K562 (cell line): ENCODE data around the gene ATRN. TPM values are rescaled to one million over a fixed set of nuclear protein-coding genes. Genes with fewer than 3 reads are reported as not detected.

Source experiments
- ATAC-seq: fragments of 200-7000 bp; cut with Tn5 transposase; 3 replicates; pipeline ENCODE4 v1.9.1; 2020; ENCODE audit warnings: moderate library complexity
- BruUV-seq: library from RNA; stranded (reverse); fragments of 400-500 nt; replicated peaks from 2 replicates; lab custom pipeline; 2021; lab: Mats Ljungman, UMichigan
- CTCF ChIA-PET: fragments of 300-600 bp; formaldehyde crosslinking; extraction: SDS; loops from one replicate; lab custom pipeline; 2021; ENCODE audit warnings: low intra/inter-chr PET ratio; lab: Yijun Ruan, JAX
- POLR2A ChIA-PET: fragments of 300-600, 350-650 bp; sonication (Branson Sonifier 250); formaldehyde crosslinking; extraction: SDS; loops from one replicate; lab custom pipeline; 2021; ENCODE audit warnings: antibody characterized with exemption, inconsistent platforms; lab: Yijun Ruan, JAX
- DNase-seq, 4 experiments: peaks; one replicate each; pipeline versions ENCODE4 v3.0.0 to v3.0.0-alpha.2; 2011 to 2018; ENCODE audit warnings: low spot score in 3 of 4, mixed read lengths in 3 of 4; ENCODE audit errors: extremely low read depth in 1 of 4
- FAIRE-seq: peaks from 2 replicates; lab custom pipeline; 2011; peaks lifted over from hg19 to GRCh38; lab: Jason Lieb, UNC
- H2AFZ ChIP-seq: 2 replicates; pipeline ENCODE4 v1.6.0; 2011; ENCODE audit warnings: low read depth, low read length, control low read depth, inconsistent platforms
- H3K27ac ChIP-seq: fragments of 200-600 bp; 3 replicates; pipeline ENCODE4 v1.8.0; 2011; ENCODE audit warnings: low read depth, mild to moderate bottlenecking, control low read depth, inconsistent platforms, low read length, moderate library complexity, mixed read lengths; ENCODE audit errors: extremely low read depth
- H3K27me3 ChIP-seq, 2 experiments: fragments of 300-600 bp in 1 of 2; 2 replicates in 1 of 2; 3 replicates in 1 of 2; pipeline versions ENCODE4 v1.6.0 to v1.8.0; 2011; ENCODE audit warnings: inconsistent platforms in 2 of 2, low read length in 2 of 2, mild to moderate bottlenecking in 1 of 2, mixed read lengths in 1 of 2, moderate library complexity in 1 of 2; ENCODE audit not compliant: control insufficient read depth in 2 of 2, insufficient read depth in 2 of 2
- H3K36me3 ChIP-seq: fragments of 300-600 bp; 3 replicates; pipeline ENCODE4 v1.8.0; 2011; ENCODE audit warnings: mild to moderate bottlenecking, low read length, inconsistent platforms; ENCODE audit not compliant: control insufficient read depth, insufficient read depth
- H3K4me1 ChIP-seq, 2 experiments: fragments of 200-600 bp in 1 of 2; replicated peaks in 1 of 2; 2 replicates in 1 of 2; 3 replicates in 1 of 2; pipeline versions ENCODE4 v1.5.1 to v1.8.0; 2011; ENCODE audit warnings: inconsistent platforms in 2 of 2, low read length in 2 of 2, mild to moderate bottlenecking in 1 of 2, mixed read lengths in 1 of 2, moderate library complexity in 1 of 2; ENCODE audit not compliant: control insufficient read depth in 2 of 2, insufficient read depth in 2 of 2
- H3K4me2 ChIP-seq: 2 replicates; pipeline ENCODE4 v1.6.1; 2011; ENCODE audit warnings: low read length, control low read depth, inconsistent platforms, mixed read lengths; ENCODE audit not compliant: insufficient read depth
- H3K4me3 ChIP-seq: fragments of 200-600 bp; sonication (generic), shearing (Covaris generic); 2 replicates; pipeline ENCODE4 v1.5.1; 2016; ENCODE audit warnings: control low read depth, inconsistent platforms
- H3K79me2 ChIP-seq: fragments of 200-600 bp; 3 replicates; pipeline ENCODE4 v1.8.0; 2011; ENCODE audit warnings: low read length, inconsistent platforms; ENCODE audit not compliant: control insufficient read depth, insufficient read depth
- H3K9ac ChIP-seq, 2 experiments: 2 replicates each; pipeline versions ENCODE4 v1.6.0 to v1.6.1; 2011; ENCODE audit warnings: low read depth in 2 of 2, low read length in 2 of 2, control low read depth in 1 of 2, inconsistent platforms in 1 of 2, mild to moderate bottlenecking in 1 of 2, mixed read lengths in 1 of 2; ENCODE audit not compliant: insufficient read depth in 1 of 2
- H3K9me1 ChIP-seq: one replicate; pipeline ENCODE4 v1.6.0; 2011; ENCODE audit warnings: inconsistent platforms, mild to moderate bottlenecking, low read length, moderate library complexity; ENCODE audit not compliant: control insufficient read depth, insufficient read depth
- H3K9me3 ChIP-seq: replicated peaks from 2 replicates; pipeline ENCODE4 v1.5.1; 2011; ENCODE audit warnings: low read depth, low read length, inconsistent platforms; ENCODE audit not compliant: control insufficient read depth, insufficient read depth
- H4K20me1 ChIP-seq: replicated peaks from 2 replicates; pipeline ENCODE4 v1.6.1; 2011; ENCODE audit warnings: low read length, inconsistent platforms, mixed read lengths; ENCODE audit not compliant: control insufficient read depth, insufficient read depth
- CREM ChIP-seq: IDR thresholded peaks from 2 replicates; pipeline ENCODE4 v1.6.1; 2014; ENCODE audit warnings: antibody characterized with exemption, low read depth
- IRF2 ChIP-seq: sonication (generic); formaldehyde crosslinking; IDR thresholded peaks from 2 replicates; pipeline ENCODE4 v1.8.1; 2022; ENCODE audit warnings: mild to moderate bottlenecking, missing genetic modification reagents
- PHB2 ChIP-seq: fragments of 450-650 bp; IDR thresholded peaks from 2 replicates; pipeline ENCODE4 v1.6.1; 2017; ENCODE audit warnings: low read depth
- ZNF274 ChIP-seq: IDR thresholded peaks from 2 replicates; pipeline ENCODE4 v1.6.1; 2011; ENCODE audit warnings: low read depth, mild to moderate bottlenecking, low read length, moderate library complexity, borderline replicate concordance
- ZNF586 ChIP-seq: fragments of 450-650 bp; formaldehyde crosslinking; conservative IDR thresholded peaks from 2 replicates; pipeline ENCODE4 v1.4.0; 2020; ENCODE audit warnings: mild to moderate bottlenecking, moderate library complexity
- WGBS: fragments of 100-300 bp; shearing (Covaris generic); methylation state at CpG from one replicate; pipeline ENCODE4 v1.1.6; 2016; ENCODE audit warnings: low coverage, mixed read lengths; ENCODE audit not compliant: insufficient coverage; ENCODE audit errors: missing lambda C conversion rate; 5-methylcytosine and 5-hydroxymethylcytosine counted together
- in situ Hi-C: fragments of 300-500 bp; cut with MboI; formaldehyde crosslinking; loops from 4 replicates; pipeline ENCODE4 v1.15.0; 2018; ENCODE audit warnings: inconsistent platforms, mixed read lengths
- intact Hi-C: fragments of 100-400 bp; cut with micrococcal nuclease; formaldehyde crosslinking; loops from 2 replicates; pipeline ENCODE4 v1.14.2; 2022
- polyA plus RNA-seq, 8 experiments: library from polyadenylated mRNA; depleted of rRNA in 4 of 8; stranded (reverse) in 5 of 8; unstranded in 3 of 8; fragments of >200 nt; fragmentation: Nextera tagmentation in 2 of 8; fragmentation: Illumina TruSeq in 1 of 8; extraction: Ambion mirVana in 2 of 8; extraction: Trizol in 1 of 8; gene quantifications; 2 replicates each; pipeline versions ENCODE4 v1.2.1 to v1.2.3, GENCODE V29; 2011 to 2014; ENCODE audit warnings: inconsistent platforms in 1 of 8, missing spikeins in 1 of 8
- small RNA-seq: library from RNA; depleted of rRNA; stranded (forward); fragments of <200 nt; gene quantifications from one replicate; pipeline ENCODE3, GENCODE V24; 2014
- total RNA-seq, 7 experiments: library from RNA; depleted of rRNA in 6 of 7; stranded (reverse); fragments of >200 nt in 6 of 7; fragmentation: Illumina TruSeq in 2 of 7; extraction: Trizol in 2 of 7; gene quantifications; 2 replicates each; pipeline versions ENCODE4 v1.2.1 to v1.2.3, GENCODE V29; 2011 to 2021; ENCODE audit warnings: low replicate concordance in 1 of 7

ATRN gene
- total and polyA plus RNA-seq, 9 of the 15 experiments (the other 6 are each of a cell fraction or from before 2014, with no cell fraction given) = 0.69 to 16.5 (median 7.6) TPM

GRCh38 chr20:3699037-3699436 is 228.2 kb downstream of the ATRN start:
- H3K9me1 ChIP-seq = no peaks in the 10 kb centered on the region
- no peaks in the 10 kb centered on the region for H3K36me3 ChIP-seq
- no peak overlapping the region for H3K4me3 ChIP-seq
- CTCF ChIA-PET = no interaction called here
- TF ChIP-seq ZNF274 (no peak), PHB2 (no peak), CREM (no peak), ZNF586 (CRISPR knock-in tag) (no peak), IRF2 (CRISPR knock-in tag) (no peak)
- in situ Hi-C loops (no loop called here), intact Hi-C loops (no loop called here)
- no peaks in the 10 kb centered on the region for H4K20me1 ChIP-seq
- ATAC-seq = no peak
- POLR2A ChIA-PET = interaction anchor here (0.7 kb wide), 1 partner anchor 1459 kb away, joined by 3 read pairs; no protein-coding TSS in a partner anchor
- DNase-seq = no peak
- peaks cover 0 to 15% of the 10 kb centered on the region in 2 experiments; a peak in 2 of 5 replicates for H3K4me1 ChIP-seq
- H3K27ac ChIP-seq = no peak overlapping the region
- BruUV-seq = no TSS peak
- H3K27me3 ChIP-seq = peaks cover 0 to 47% of the 10 kb centered on the region in 2 experiments; a peak in 3 of 5 replicates
- no peaks in the 10 kb centered on the region for H3K9me3 ChIP-seq
- WGBS = 8% methylated on average over 10 of the region's 16 CpGs
- H3K79me2 ChIP-seq = no peaks in the 10 kb centered on the region
- FAIRE-seq = no peak
- H3K9ac ChIP-seq = no peak overlapping the region
- H2AFZ ChIP-seq = no peak overlapping the region
- H3K4me2 ChIP-seq = no peak overlapping the region

Small RNA genes lying within 50 kb of the gene (small RNA-seq; reads per million reads assigned to genes)
- gene AL353193.1 = not detected

Other genes with a start within 250 kb of the ATRN start
- 0.18 and 0.86 TPM in 2 replicates for gene SLC4A11, start 231.8 kb upstream of the ATRN start, total RNA-seq (2014; rRNA removed)
- 0.10 and 0.29 TPM in 2 replicates for gene SLC4A11, start 231.8 kb upstream of the ATRN start, total RNA-seq (2014; rRNA removed; fragmentation: Illumina TruSeq; extraction: Trizol)
- 0.11 TPM in 2 replicates for gene SLC4A11, start 231.8 kb upstream of the ATRN start, total RNA-seq (2015; rRNA removed; fragmentation: Illumina TruSeq; extraction: Trizol)
- gene SLC4A11, start 231.8 kb upstream of the ATRN start, total RNA-seq (2021) = 1.1 and 2.0 TPM in 2 replicates
- gene SLC4A11, start 231.8 kb upstream of the ATRN start, polyA plus RNA-seq (2011; rRNA removed) = 0.20 and 0.95 TPM in 2 replicates
- gene SLC4A11, start 231.8 kb upstream of the ATRN start, polyA plus RNA-seq (2014; fragmentation: Illumina TruSeq; extraction: Trizol) = 0.47 and 0.49 TPM in 2 replicates
- under 1 TPM; 0.10 to 0.11 TPM for gene SLC4A11, start 231.8 kb upstream of the ATRN start, polyA plus RNA-seq (2014; fragmentation: Nextera tagmentation; extraction: Ambion mirVana)
- gene SLC4A11, start 231.8 kb upstream of the ATRN start, polyA plus RNA-seq (2014; rRNA removed) = 0.68 and 1.6 TPM in 2 replicates
- 1.3 and 1.5 TPM in 2 replicates for gene DNAAF9, start 63.3 kb upstream of the ATRN start, total RNA-seq (2014; rRNA removed)
- gene DNAAF9, start 63.3 kb upstream of the ATRN start, total RNA-seq (2014; rRNA removed; fragmentation: Illumina TruSeq; extraction: Trizol) = 2.1 and 2.6 TPM in 2 replicates
- gene DNAAF9, start 63.3 kb upstream of the ATRN start, total RNA-seq (2015; rRNA removed; fragmentation: Illumina TruSeq; extraction: Trizol) = 2.2 and 2.3 TPM in 2 replicates
- 2.5 and 2.9 TPM in 2 replicates for gene DNAAF9, start 63.3 kb upstream of the ATRN start, total RNA-seq (2021)
- gene DNAAF9, start 63.3 kb upstream of the ATRN start, polyA plus RNA-seq (2011; rRNA removed) = 2.7 and 4.1 TPM in 2 replicates
- gene DNAAF9, start 63.3 kb upstream of the ATRN start, polyA plus RNA-seq (2014; fragmentation: Illumina TruSeq; extraction: Trizol) = 1.9 and 2.2 TPM in 2 replicates
- under 1 TPM; 0.42 to 0.49 TPM for gene DNAAF9, start 63.3 kb upstream of the ATRN start, polyA plus RNA-seq (2014; fragmentation: Nextera tagmentation; extraction: Ambion mirVana)
- gene DNAAF9, start 63.3 kb upstream of the ATRN start, polyA plus RNA-seq (2014; rRNA removed) = 1.7 and 1.8 TPM in 2 replicates
- not detected in 2 replicates for gene GFRA4, start 192.4 kb downstream of the ATRN start, total RNA-seq (2014; rRNA removed)
- gene GFRA4, start 192.4 kb downstream of the ATRN start, total RNA-seq (2014; rRNA removed; fragmentation: Illumina TruSeq; extraction: Trizol) = not detected in 2 replicates
- not detected in 2 replicates for gene GFRA4, start 192.4 kb downstream of the ATRN start, total RNA-seq (2015; rRNA removed; fragmentation: Illumina TruSeq; extraction: Trizol)
- not detected in 2 replicates for gene GFRA4, start 192.4 kb downstream of the ATRN start, total RNA-seq (2021)
- not detected in 2 replicates for gene GFRA4, start 192.4 kb downstream of the ATRN start, polyA plus RNA-seq (2011; rRNA removed)
- not detected in 2 replicates for gene GFRA4, start 192.4 kb downstream of the ATRN start, polyA plus RNA-seq (2014; fragmentation: Illumina TruSeq; extraction: Trizol)
- not detected for gene GFRA4, start 192.4 kb downstream of the ATRN start, polyA plus RNA-seq (2014; fragmentation: Nextera tagmentation; extraction: Ambion mirVana)
- not detected in 2 replicates for gene GFRA4, start 192.4 kb downstream of the ATRN start, polyA plus RNA-seq (2014; rRNA removed)
- gene ADAM33, start 211.0 kb downstream of the ATRN start, total RNA-seq (2014; rRNA removed) = not detected in 2 replicates
- gene ADAM33, start 211.0 kb downstream of the ATRN start, total RNA-seq (2014; rRNA removed; fragmentation: Illumina TruSeq; extraction: Trizol) = not detected in 2 replicates
- not detected in 2 replicates for gene ADAM33, start 211.0 kb downstream of the ATRN start, total RNA-seq (2015; rRNA removed; fragmentation: Illumina TruSeq; extraction: Trizol)
- not detected in 2 replicates for gene ADAM33, start 211.0 kb downstream of the ATRN start, total RNA-seq (2021)
- not detected in 2 replicates for gene ADAM33, start 211.0 kb downstream of the ATRN start, polyA plus RNA-seq (2011; rRNA removed)
- not detected in 2 replicates for gene ADAM33, start 211.0 kb downstream of the ATRN start, polyA plus RNA-seq (2014; fragmentation: Illumina TruSeq; extraction: Trizol)
- gene ADAM33, start 211.0 kb downstream of the ATRN start, polyA plus RNA-seq (2014; fragmentation: Nextera tagmentation; extraction: Ambion mirVana) = not detected
- gene ADAM33, start 211.0 kb downstream of the ATRN start, polyA plus RNA-seq (2014; rRNA removed) = not detected in 2 replicates
- 0.05 TPM in 1 of 2 replicates, not detected in the other for gene SIGLEC1, start 241.6 kb downstream of the ATRN start, total RNA-seq (2014; rRNA removed)
- gene SIGLEC1, start 241.6 kb downstream of the ATRN start, total RNA-seq (2014; rRNA removed; fragmentation: Illumina TruSeq; extraction: Trizol) = not detected in 2 replicates
- gene SIGLEC1, start 241.6 kb downstream of the ATRN start, total RNA-seq (2015; rRNA removed; fragmentation: Illumina TruSeq; extraction: Trizol) = not detected in 2 replicates
- 0.04 and 0.07 TPM in 2 replicates for gene SIGLEC1, start 241.6 kb downstream of the ATRN start, total RNA-seq (2021)
- gene SIGLEC1, start 241.6 kb downstream of the ATRN start, polyA plus RNA-seq (2011; rRNA removed) = not detected in 2 replicates
- not detected in 2 replicates for gene SIGLEC1, start 241.6 kb downstream of the ATRN start, polyA plus RNA-seq (2014; fragmentation: Illumina TruSeq; extraction: Trizol)
- gene SIGLEC1, start 241.6 kb downstream of the ATRN start, polyA plus RNA-seq (2014; fragmentation: Nextera tagmentation; extraction: Ambion mirVana) = not detected
- gene SIGLEC1, start 241.6 kb downstream of the ATRN start, polyA plus RNA-seq (2014; rRNA removed) = not detected in 2 replicates